ENCODE measurements around the gene NAV2. TPM values are rescaled to one million over a fixed set of nuclear protein-coding genes. Genes with fewer than 3 reads are reported as not detected.

Gene NAV2
- total RNA-seq, 1 donor from 2014 or later = 44.8 TPM

DNA sequence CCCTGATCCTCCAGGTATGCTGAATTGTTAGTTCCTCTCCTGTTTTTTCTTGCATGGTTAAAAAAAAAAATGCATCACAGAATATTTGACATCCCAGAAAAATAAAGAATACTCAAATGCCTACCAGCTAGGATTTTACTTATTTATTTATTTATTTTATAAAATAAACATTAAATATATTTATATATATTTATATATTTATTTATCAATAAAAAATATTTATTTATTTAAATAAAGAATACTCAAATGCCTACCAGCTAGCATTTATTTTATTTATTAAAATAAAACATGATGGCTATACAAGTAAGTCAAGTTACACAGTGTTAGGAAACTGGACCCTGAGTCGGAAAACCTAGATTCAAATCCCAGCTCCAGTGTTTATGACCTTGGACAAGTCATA, 164.1 kb downstream of the NAV2 start:
- no peak for ATAC-seq
- no peak for DNase-seq
- Histone ChIP-seq H3K4me1 (no peaks in the 10 kb centered on the region), H3K27me3 (no peaks in the 10 kb centered on the region), H3K27ac (no peak overlapping the region), H3K4me3 (no peak overlapping the region), H3K9me3 (no peaks in the 10 kb centered on the region), H3K36me3 (peaks cover 14% of the 10 kb centered on the region)
- intact Hi-C loops (cut with DNase I) = no loop called here
- TF ChIP-seq CTCF (IDR thresholded peaks at IDR 0.05) = no peak

GRCh38 chr11:19878520-19878919, 165.9 kb downstream of the NAV2 start:
- intact Hi-C loops (cut with DNase I) = no loop called here
- no peaks in the 10 kb centered on the region for H3K9me3 ChIP-seq
- DNase-seq (no peak), ATAC-seq (no peak)
- no peak overlapping the region for H3K4me3 ChIP-seq
- H3K27ac ChIP-seq = no peak overlapping the region
- no peak for TF ChIP-seq CTCF (IDR thresholded peaks at IDR 0.05)
- no peaks in the 10 kb centered on the region for H3K27me3 ChIP-seq
- peaks cover 14% of the 10 kb centered on the region for H3K36me3 ChIP-seq
- no peaks in the 10 kb centered on the region for H3K4me1 ChIP-seq

GRCh38 chr11:19879307-19880087, 166.9 kb downstream of the NAV2 start:
- Histone ChIP-seq H3K27me3 (no peaks in the 10 kb centered on the region), H3K27ac (no peak overlapping the region), H3K4me1 (no peaks in the 10 kb centered on the region), H3K36me3 (peaks cover 14% of the 10 kb centered on the region), H3K9me3 (no peaks in the 10 kb centered on the region), H3K4me3 (no peak overlapping the region)
- DNase-seq = no peak
- ATAC-seq = no peak
- no peak for TF ChIP-seq CTCF (IDR thresholded peaks at IDR 0.05)
- intact Hi-C loops (cut with DNase I) = no loop called here

DNA sequence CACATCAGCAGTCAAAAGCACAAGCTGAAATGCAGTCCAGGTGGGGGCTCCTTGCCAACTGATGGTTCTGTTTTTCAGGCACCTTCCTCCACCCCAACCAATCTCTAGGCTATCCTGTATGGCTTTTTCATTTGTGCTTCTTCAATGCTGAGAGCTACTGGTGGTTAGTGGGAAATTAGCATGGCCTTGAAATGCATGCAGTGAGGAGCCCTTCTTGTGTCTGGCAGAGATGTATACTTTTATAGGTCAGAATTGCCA, 167.4 kb downstream of the NAV2 start:
- Histone ChIP-seq H3K4me1 (no peaks in the 10 kb centered on the region), H3K27ac (no peak overlapping the region), H3K36me3 (peaks cover 14% of the 10 kb centered on the region), H3K9me3 (no peaks in the 10 kb centered on the region), H3K27me3 (no peaks in the 10 kb centered on the region), H3K4me3 (no peak overlapping the region)
- no peak for DNase-seq
- no peak for TF ChIP-seq CTCF (IDR thresholded peaks at IDR 0.05)
- intact Hi-C loops (cut with DNase I) = no loop called here
- ATAC-seq = no peak

- ATAC-seq (no peak), DNase-seq (no peak)
- no peaks in the 10 kb centered on the region for H3K4me1 ChIP-seq
- no peak for TF ChIP-seq CTCF (IDR thresholded peaks at IDR 0.05)
- intact Hi-C loops (cut with DNase I) = no loop called here
- H3K9me3 ChIP-seq = no peaks in the 10 kb centered on the region
- H3K36me3 ChIP-seq = peaks cover 14% of the 10 kb centered on the region
- no peak overlapping the region for H3K27ac ChIP-seq
- no peaks in the 10 kb centered on the region for H3K27me3 ChIP-seq
- no peak overlapping the region for H3K4me3 ChIP-seq
Observed at GRCh38 chr11:19881177-19881576, 168.5 kb downstream of the NAV2 start.

DNA sequence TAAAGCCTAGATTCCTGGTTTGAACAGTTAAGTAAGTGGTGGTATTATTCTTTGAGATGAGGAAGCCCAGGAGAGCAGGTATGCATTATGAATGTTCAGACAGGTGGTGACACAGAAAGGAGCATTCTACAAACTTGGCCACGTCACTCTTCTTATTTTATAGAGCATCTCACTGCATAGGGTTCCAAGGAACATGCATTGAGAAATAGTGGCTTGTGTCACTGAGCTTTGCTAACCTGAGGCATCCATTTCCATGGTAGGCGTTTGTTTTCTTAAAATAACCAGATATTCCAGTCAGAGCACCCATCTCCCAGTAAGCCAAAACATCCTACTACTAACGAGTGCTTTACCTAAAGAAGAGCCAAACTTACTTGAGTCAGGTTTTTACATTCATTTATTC, 169.7 kb downstream of the NAV2 start:
- H3K4me3 ChIP-seq = no peak overlapping the region
- no peak for TF ChIP-seq CTCF (IDR thresholded peaks at IDR 0.05)
- intact Hi-C loops (cut with DNase I) = no loop called here
- H3K27ac ChIP-seq = no peak overlapping the region
- DNase-seq (no peak), ATAC-seq (no peak)
- H3K9me3 ChIP-seq = no peaks in the 10 kb centered on the region
- H3K36me3 ChIP-seq = peaks cover 14% of the 10 kb centered on the region
- H3K27me3 ChIP-seq = no peaks in the 10 kb centered on the region
- no peaks in the 10 kb centered on the region for H3K4me1 ChIP-seq

All from upper lobe of right lung (tissue), 1 donor.